GM19467 (cell line): Measurements from ENCODE around the gene VPS13D.

Experiments
- ATAC-seq: cut with Tn5 transposase; IDR thresholded peaks from one replicate; pipeline ENCODE4 v1.9.1; 2021; ENCODE audit warnings: mild to moderate bottlenecking, moderate library complexity; ENCODE audit not compliant: unreplicated experiment

VPS13D gene

GRCh38 chr1:12547586-12548225 is 317.9 kb downstream of the VPS13D start:
- ATAC-seq: no peak

DNA sequence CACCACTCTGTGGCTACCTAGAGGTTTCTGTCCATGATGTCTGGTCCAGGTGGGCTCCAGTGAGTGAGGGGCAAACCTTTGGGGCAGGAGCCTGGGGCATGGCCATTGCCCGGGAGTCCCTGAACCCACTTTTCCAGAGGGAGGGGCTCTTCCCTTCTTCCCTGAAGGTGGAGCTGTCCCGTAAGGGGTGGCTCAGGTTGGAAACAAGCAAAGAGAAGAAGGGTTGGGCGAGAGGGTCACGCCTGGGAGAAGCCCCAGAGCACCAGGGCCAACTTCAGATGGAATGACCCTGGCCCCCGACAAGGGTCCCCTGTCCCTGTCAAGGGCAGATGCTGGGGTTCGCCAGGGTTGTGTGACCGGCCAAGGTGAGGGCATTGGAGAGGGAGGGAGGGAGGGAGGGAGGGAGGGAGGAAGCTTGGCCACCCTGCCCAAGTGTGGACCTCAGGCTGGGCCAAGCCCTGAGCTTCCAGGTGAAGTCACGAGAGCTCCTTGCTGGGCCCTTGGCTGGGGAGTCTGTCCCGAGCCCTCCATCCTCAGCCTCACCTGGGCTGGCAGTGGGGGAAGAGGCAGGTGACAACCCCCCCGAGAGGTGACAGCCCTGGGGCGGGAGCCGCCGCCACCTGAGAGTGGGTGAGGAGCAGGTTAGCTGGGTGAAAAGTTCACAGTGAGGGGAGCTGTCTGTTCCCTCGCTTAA is 318.6 kb downstream of the VPS13D start:
- ATAC-seq: no peak

GRCh38 chr1:12548973-12549459 is 319.2 kb downstream of the VPS13D start:
- no peak for ATAC-seq

DNA sequence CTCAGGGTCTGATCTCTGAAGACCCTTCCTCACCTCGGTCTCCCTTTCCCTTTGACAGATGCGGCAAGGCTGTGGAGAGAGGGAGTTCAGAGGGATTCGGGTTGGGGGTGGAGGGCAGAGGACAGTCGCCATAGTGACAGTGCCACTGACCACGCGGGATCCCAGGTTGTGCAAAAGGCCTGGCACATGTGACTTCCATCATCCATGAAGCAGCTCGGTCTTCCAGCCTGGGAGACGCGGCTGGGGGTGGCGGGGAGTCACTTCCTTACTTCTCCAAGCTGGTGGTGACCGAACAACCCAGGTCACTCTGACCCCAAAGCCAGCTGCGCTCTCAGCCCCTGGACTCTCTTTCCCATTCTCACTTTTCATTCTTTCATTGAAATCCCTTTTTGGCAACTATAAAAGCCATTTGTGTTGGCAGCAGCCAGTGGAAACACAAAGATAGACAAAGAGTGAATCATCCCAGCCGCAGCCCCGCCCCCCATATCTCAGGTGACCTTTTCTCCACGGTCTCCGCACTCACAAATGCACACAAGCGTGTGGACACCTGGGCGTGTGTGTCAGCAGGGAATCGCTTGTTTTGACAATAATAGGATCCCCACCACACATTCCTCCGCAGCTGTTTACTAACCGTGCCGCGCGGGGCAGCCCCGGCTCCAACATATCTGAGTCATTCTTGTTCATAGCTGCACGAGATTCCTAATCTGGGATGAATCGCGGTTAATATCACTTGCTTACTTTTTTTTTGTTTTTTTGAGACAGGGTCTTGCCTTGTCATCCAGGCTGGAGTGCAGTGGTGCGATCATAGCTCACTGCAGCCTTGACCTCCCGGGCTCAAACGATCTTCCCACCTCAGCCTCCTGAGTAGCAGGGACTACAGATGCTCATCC is 319.9 kb downstream of the VPS13D start:
- ATAC-seq: no peak

- ATAC-seq: no peak
These were observed 321.8 kb downstream of the VPS13D start for GRCh38 chr1:12551584-12551983.

- no peak for ATAC-seq
These were observed 322.5 kb downstream of the VPS13D start for GRCh38 chr1:12552111-12552888.

DNA sequence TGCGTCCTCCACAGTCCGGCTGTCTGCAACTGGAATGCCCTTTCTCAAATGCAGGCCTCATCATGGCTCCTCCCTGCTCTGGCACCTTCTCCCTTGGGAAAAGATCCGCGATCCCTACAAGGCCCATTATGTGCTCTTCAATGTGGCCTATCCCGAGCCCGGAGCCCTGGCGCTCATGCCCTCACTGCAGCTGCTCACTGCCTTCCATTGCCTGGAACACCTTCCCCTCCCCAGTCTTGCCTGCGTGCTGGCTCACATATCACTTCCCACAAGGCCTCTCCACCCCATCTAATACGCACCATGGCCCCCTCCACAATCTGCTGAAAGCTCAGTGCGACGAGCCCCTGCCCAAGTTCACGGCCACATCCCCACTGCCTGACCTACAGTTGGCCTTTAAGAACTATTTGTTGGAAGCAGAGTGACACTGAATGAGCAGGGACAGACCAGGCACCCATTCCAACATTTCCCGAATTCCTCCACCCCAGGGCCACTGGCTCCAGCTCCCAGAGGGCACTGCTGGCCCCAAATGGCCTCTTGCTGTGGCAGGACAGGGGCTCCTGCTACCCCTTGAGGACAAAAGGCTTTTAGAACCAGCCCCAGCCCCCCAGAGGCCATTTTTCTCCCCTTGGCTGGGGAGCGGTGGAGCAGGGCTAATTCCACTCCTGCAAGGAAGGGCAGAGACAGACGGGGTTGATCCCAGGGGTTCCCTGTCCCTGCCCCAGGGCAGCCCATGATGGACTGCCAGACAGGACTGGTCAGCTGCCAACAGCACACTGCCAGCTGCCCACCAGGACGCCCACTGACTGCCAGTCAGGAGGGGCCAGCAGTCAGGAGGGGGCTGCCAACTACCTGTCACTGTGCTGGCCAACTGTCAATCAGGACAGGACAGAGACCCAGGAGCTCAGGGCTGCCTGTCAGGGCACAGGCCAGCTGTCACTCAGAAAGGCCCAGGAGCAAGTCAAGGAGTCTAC is 323.4 kb downstream of the VPS13D start:
- ATAC-seq: no peak

GRCh38 chr1:12553963-12554362 is 324.1 kb downstream of the VPS13D start:
- ATAC-seq: no peak

GRCh38 chr1:12554521-12555305 is 324.9 kb downstream of the VPS13D start:
- ATAC-seq: no peak

- ATAC-seq: no peak
These were observed 325.9 kb downstream of the VPS13D start for GRCh38 chr1:12555411-12556367.

DNA sequence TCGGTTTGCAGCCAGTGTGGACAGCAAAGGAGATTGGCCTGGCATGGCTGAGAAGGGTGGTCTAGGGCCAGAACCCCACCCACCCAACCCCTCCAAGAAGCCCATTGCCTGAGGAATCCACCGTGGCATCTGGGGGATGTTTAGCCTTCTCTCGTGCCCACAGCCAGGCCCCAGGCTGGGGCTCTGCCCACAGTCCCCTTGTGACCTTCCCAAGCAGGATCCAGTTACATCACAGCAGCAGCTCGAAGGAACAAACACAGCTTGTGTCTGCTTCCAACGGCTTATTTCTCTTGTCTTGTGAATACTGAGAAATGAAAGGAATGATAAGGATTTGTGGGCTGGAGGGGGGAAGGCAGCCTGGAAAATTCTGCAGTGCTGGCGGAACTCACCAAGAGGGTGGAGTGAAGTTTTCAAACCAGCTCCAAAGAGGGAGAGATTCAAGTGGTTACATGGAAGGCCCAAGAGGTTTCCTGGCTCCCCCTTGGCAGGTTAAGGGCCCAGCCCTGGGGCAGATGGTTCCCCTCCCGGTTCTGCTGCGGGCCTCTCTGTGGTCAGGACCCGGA is 326.6 kb downstream of the VPS13D start:
- no peak for ATAC-seq

GRCh38 chr1:12556957-12557935 is 327.4 kb downstream of the VPS13D start:
- no peak for ATAC-seq

DNA sequence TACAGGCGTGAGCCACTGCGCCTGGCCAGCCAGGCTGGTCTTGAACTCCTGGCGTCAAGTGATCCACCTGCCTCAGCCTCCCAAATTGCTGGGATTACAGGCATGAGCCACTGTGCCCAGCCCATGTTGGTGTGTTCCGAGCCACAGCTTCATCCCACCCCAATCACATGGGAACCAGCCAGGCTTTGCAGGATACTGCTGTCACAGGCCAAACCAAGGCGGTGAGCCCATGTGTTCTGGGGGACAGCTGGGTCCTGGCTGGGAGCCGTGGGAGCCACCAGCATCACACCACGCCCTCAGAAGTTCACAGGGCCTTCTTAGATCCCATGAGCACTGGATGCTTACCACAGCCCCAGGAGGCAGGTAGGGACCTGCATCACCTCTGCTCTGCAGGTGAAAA is 331.3 kb downstream of the VPS13D start:
- ATAC-seq: no peak
